ENCODE results near the gene YJU2.

- no peak for TF ChIP-seq CTCF (conservative IDR thresholded peaks at IDR 0.05; ENCODE audit: low read depth in 2 of 2)
- TF ChIP-seq EZH2 (IDR thresholded peaks at IDR 0.05; ENCODE audit: low read depth, unreplicated experiment): no peak
- TF ChIP-seq POLR2AphosphoS5 (IDR thresholded peaks at IDR 0.05; ENCODE audit: low read depth): no peak
- TF ChIP-seq ETS1 (IDR thresholded peaks at IDR 0.05): no peak
- TF ChIP-seq ZNF331 (CRISPR knock-in tag; IDR thresholded peaks at IDR 0.05; ENCODE audit: low read depth): no peak
- no peak for TF ChIP-seq CREB1 (CRISPR knock-in tag; IDR thresholded peaks at IDR 0.05; ENCODE audit: low read depth)
- TF ChIP-seq EZH2phosphoT487 (IDR thresholded peaks at IDR 0.05; ENCODE audit: unreplicated experiment): no peak
- no peak for TF ChIP-seq STAT1 (IDR thresholded peaks at IDR 0.05; ENCODE audit: unreplicated experiment)
- TF ChIP-seq REST (IDR thresholded peaks at IDR 0.05; ENCODE audit: unreplicated experiment): no peak
- no peak for TF ChIP-seq ZNF114 (CRISPR knock-in tag; IDR thresholded peaks at IDR 0.05)
- no peak for TF ChIP-seq ZNF462 (CRISPR knock-in tag; IDR thresholded peaks at IDR 0.05)
- TF ChIP-seq NANOG (IDR thresholded peaks at IDR 0.05; ENCODE audit: borderline replicate concordance): no peak
Observed at GRCh38 chr19:4257025-4257424, 10.1 kb downstream of the YJU2 start.
